Myocyte (in vitro differentiated cells): ENCODE data around the gene KDM3B. TPM values are rescaled to one million over a fixed set of nuclear protein-coding genes. Genes with fewer than 3 reads are reported as not detected.
A peak's percentile ranks its signal among the peaks of the same experiment; 100 is the strongest.
"Not testable (repeated sequence)": the region's sequence is repeated elsewhere in the genome, so short reads cannot be mapped to it uniquely, and the experiment has no call there.

Experiments
- DNase-seq: peaks from one replicate; pipeline ENCODE4 v3.0.0-alpha.2; 2012; ENCODE audit warnings: low read depth
- total RNA-seq: library from RNA; depleted of rRNA; stranded (reverse); fragments of >200 nt; gene quantifications from 2 replicates; pipeline ENCODE4 v1.2.3, GENCODE V29; 2014

The KDM3B gene
- total RNA-seq, 1 donor from 2014 or later, result 33.3 TPM

GRCh38 chr5:138466900-138467710 lies 114.6 kb downstream of the KDM3B start:
- DNase-seq, result peak; percentile 41

DNA sequence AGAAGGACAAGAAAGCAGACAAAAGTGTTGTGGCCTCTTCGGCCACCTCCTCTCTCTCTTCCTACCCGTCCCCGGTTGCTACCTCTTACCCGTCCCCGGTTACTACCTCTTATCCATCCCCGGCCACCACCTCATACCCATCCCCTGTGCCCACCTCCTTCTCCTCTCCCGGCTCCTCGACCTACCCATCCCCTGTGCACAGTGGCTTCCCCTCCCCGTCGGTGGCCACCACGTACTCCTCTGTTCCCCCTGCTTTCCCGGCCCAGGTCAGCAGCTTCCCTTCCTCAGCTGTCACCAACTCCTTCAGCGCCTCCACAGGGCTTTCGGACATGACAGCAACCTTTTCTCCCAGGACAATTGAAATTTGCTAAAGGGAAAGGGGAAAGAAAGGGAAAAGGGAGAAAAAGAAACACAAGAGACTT lies 115.2 kb downstream of the KDM3B start:
- peak; percentile 46 for DNase-seq

DNA sequence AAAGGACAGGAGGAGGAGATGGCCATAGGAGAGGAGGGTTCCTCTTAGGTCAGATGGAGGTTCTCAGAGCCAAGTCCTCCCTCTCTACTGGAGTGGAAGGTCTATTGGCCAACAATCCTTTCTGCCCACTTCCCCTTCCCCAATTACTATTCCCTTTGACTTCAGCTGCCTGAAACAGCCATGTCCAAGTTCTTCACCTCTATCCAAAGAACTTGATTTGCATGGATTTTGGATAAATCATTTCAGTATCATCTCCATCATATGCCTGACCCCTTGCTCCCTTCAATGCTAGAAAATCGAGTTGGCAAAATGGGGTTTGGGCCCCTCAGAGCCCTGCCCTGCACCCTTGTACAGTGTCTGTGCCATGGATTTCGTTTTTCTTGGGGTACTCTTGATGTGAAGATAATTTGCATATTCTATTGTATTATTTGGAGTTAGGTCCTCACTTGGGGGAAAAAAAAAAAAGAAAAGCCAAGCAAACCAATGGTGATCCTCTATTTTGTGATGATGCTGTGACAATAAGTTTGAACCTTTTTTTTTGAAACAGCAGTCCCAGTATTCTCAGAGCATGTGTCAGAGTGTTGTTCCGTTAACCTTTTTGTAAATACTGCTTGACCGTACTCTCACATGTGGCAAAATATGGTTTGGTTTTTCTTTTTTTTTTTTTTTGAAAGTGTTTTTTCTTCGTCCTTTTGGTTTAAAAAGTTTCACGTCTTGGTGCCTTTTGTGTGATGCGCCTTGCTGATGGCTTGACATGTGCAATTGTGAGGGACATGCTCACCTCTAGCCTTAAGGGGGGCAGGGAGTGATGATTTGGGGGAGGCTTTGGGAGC lies 115.9 kb downstream of the KDM3B start:
- DNase-seq, result peak; percentile 35

DNA sequence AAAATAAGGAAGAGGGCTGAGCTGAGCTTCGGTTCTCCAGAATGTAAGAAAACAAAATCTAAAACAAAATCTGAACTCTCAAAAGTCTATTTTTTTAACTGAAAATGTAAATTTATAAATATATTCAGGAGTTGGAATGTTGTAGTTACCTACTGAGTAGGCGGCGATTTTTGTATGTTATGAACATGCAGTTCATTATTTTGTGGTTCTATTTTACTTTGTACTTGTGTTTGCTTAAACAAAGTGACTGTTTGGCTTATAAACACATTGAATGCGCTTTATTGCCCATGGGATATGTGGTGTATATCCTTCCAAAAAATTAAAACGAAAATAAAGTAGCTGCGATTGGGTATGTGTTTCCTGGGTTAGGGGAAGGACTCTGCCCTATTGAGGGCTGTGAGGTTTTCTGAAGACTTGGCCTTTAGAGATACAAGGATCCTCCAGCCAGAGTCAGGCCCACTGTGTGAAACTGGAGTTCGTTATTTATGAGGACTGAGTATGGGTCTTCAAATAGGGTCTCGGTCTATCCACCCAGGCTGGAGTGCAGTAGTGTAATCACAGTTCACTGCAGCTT lies 116.6 kb downstream of the KDM3B start:
- DNase-seq, result no peak

DNA sequence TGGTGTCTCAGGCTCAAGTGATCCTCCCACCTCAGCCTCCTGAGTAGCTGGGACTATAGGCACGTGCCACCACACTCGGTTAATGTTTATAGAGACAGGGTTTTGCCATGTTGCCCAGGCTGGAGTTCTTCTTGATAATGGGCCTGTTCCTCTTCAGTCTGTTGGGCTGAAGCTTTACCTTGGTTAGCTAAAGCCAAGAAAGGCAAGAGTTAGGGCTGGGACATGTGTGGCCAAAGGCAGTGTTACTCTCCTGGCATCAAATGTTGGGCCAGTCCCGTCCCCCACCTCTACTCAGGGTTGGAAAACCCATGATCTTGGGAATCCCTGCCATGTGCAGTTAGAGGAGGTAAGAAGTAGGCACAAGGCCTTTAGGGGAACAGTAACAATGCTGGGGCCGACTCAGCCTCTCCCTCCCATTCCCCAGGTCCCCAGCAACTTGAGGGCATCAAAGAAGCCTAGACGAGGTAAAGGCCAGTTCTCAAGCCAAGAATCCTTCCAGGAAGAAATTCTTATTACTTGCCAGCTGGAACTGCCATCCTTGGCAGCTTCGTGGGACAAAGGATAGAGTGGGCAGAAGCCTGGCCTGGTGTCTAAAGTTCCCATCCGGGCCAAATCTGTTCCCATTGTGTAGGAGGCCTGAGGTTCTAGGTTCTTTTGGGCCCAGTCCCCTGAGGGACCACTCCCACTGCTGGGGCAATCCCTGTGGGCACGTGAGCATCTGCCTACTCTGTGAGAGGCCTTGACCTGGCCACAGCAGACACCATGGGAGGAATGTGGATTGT lies 117.2 kb downstream of the KDM3B start:
- peak; percentile 77 for DNase-seq

- no peak for DNase-seq
Observed at GRCh38 chr5:138470322-138471051, 118.0 kb downstream of the KDM3B start.

DNA sequence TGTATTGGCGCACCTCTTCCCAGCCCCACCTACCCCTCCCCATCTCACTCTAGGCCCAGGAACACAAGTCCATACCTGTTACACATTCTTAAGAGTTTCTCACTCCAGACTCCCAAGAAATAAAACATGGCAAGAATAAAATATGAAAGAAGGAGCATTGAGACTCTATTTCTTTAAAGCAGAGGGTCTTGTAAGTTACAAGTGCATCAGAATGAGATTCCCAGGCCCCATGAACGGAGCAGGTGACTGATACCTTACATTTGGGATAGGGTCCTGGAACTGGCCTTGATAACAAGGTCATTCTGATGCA lies 118.5 kb downstream of the KDM3B start:
- DNase-seq, result no peak

DNA sequence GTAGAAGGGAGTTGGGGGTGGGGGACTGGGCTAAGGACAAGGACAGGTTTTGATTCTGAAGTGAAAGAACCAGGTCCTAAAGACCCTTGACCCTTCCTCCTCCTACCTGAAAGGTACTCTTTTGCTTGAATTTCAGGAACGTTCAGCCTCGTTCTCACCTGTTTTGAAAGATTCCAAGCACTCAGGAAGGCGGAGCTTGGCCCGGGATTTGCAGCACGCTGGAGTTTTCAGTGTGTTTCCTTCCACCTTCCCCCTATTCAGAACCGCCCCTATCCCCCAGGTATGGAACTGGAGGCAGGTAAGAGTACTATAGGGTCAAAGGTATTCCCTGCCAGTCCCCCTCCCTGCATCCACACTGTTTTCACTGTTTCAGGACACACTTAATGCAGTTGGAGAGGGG lies 119.9 kb downstream of the KDM3B start:
- DNase-seq, result no peak

DNA sequence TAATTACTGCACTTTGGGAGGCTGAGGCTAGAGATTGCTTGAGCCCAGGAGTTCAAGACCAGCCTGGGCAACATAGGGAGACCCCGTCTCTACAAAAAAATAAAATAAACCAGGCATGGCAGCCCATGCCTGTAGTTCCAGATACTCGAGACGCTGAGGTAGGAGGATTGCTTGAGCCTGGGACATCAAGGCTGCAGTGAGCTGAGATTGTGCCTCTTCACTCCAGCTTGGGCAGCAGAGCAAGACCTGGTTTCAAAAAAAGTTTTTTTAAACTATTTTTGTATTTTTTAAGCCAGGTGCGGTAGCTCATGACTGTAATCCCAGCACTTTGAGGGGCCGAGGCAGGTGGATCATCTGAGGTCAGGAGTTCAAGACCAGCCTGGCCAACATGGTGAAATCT lies 120.7 kb downstream of the KDM3B start:
- DNase-seq, result not testable (repeated sequence)

- DNase-seq, result no peak
Observed at GRCh38 chr5:138476918-138477317, 124.4 kb downstream of the KDM3B start.

- DNase-seq, result no peak
Observed at GRCh38 chr5:138482638-138483037, 130.2 kb downstream of the KDM3B start.

Other genes with a start within 250 kb of the KDM3B start
- 0.16 and 0.62 TPM in 2 replicates for gene NME5, start 213.3 kb upstream of the KDM3B start, total RNA-seq
- 37.8 and 38.1 TPM in 2 replicates for gene BRD8, start 174.1 kb upstream of the KDM3B start, total RNA-seq
- gene KIF20A, start 173.6 kb upstream of the KDM3B start, total RNA-seq, result 1.6 and 2.8 TPM in 2 replicates
- 31.6 and 33.2 TPM in 2 replicates for gene CDC23, start 139.4 kb upstream of the KDM3B start, total RNA-seq
- not detected in 2 replicates for gene GFRA3, start 78.1 kb upstream of the KDM3B start, total RNA-seq
- gene CDC25C, start 20.9 kb upstream of the KDM3B start, total RNA-seq, result 0.05 and 0.16 TPM in 2 replicates
- gene FAM53C, start 14.4 kb upstream of the KDM3B start, total RNA-seq, result 35.2 and 38.7 TPM in 2 replicates
- gene REEP2, start 86.4 kb downstream of the KDM3B start, total RNA-seq, result 6.4 and 9.1 TPM in 2 replicates
- 6.2 and 8.1 TPM in 2 replicates for gene EGR1, start 112.8 kb downstream of the KDM3B start, total RNA-seq
- gene ETF1, start 190.6 kb downstream of the KDM3B start, total RNA-seq, result 115 and 121 TPM in 2 replicates
- gene HSPA9, start 222.7 kb downstream of the KDM3B start, total RNA-seq, result 534 and 535 TPM in 2 replicates